ENCODE results near the gene PLEKHM2. TPM values are rescaled to one million over a fixed set of nuclear protein-coding genes. Genes with fewer than 3 reads are reported as not detected.

PLEKHM2 gene
- total RNA-seq, 1 donor from 2014 or later, result 88.1 TPM

DNA sequence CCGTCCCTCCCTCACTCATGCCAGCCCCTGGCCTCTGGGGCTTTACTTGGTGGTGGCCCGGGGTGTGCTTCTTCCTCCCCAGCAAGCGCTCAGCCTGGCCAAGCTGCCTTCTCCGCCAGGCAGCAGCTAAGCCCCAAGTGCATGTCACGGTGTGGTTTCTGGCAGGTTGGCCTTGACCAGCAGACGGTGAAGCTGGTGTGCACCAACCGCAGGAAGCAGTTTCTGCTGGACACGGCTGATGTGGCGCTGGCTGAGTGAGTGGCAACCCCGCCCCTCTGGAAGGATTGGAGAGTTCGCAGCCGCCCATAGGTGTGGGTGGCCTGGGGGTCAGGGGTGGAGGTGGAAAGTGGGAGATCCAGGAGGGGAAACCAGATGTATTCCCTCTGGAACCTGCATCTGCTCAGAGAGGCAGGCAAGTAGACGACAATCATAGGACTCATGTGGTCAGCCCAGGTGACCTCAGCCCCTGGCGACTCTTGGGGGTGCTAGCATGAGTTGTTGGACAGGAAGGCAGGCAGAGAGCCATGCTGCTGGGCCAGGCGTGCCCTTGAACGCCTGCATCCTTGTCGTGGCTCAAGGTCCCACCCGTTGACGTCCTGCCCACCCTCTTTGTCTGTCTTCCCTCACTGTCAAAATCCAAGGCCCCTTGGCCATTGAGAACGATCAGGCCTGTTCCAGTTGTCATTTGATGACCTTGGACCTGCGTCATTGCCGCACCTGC, 45.0 kb downstream of the PLEKHM2 start:
- H3K27me3 Mint-ChIP-seq (ENCODE audit: unreplicated experiment), result no peaks in the 10 kb centered on the region
- H3K9me3 Mint-ChIP-seq (ENCODE audit: unreplicated experiment), result no peaks in the 10 kb centered on the region
- TF ChIP-seq, protein P1, sequence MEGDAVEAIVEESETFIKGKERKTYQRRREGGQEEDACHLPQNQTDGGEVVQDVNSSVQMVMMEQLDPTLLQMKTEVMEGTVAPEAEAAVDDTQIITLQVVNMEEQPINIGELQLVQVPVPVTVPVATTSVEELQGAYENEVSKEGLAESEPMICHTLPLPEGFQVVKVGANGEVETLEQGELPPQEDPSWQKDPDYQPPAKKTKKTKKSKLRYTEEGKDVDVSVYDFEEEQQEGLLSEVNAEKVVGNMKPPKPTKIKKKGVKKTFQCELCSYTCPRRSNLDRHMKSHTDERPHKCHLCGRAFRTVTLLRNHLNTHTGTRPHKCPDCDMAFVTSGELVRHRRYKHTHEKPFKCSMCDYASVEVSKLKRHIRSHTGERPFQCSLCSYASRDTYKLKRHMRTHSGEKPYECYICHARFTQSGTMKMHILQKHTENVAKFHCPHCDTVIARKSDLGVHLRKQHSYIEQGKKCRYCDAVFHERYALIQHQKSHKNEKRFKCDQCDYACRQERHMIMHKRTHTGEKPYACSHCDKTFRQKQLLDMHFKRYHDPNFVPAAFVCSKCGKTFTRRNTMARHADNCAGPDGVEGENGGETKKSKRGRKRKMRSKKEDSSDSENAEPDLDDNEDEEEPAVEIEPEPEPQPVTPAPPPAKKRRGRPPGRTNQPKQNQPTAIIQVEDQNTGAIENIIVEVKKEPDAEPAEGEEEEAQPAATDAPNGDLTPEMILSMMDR (IDR thresholded peaks at IDR 0.05), result no peak
- H3K4me3 Mint-ChIP-seq (ENCODE audit: unreplicated experiment), result no peak overlapping the region
- H3K4me1 Mint-ChIP-seq (ENCODE audit: unreplicated experiment), result peaks cover 6% of the 10 kb centered on the region
- H3K36me3 Mint-ChIP-seq (ENCODE audit: unreplicated experiment), result peaks cover 22% of the 10 kb centered on the region
- H3K27ac Mint-ChIP-seq (ENCODE audit: unreplicated experiment), result no peak overlapping the region
- no peak for DNase-seq (ENCODE audit: extremely low spot score, unreplicated experiment)

DNA sequence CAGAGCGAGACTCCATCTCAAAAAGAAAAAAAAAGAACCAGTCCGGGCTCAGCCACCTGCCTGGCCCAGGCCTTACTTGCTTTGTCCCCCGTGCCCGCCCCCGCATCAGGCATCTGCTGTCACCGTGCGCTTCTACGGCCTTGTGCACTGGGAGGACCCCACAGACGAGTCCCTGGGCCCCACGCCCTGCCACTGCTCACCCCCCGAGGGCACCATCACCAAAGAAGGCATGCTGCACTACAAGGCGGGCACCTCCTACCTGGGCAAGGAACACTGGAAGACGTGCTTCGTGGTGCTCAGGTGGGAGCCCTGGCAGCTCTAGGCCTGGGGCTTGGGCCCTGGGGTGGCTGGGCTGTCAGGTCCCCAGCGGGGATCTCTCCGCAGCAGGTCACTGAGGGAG, 46.3 kb downstream of the PLEKHM2 start:
- H3K4me1 Mint-ChIP-seq (ENCODE audit: unreplicated experiment), result peaks cover 2% of the 10 kb centered on the region
- H3K27ac Mint-ChIP-seq (ENCODE audit: unreplicated experiment), result no peak overlapping the region
- TF ChIP-seq, protein P1 (IDR thresholded peaks at IDR 0.05), result no peak
- no peak for DNase-seq (ENCODE audit: extremely low spot score, unreplicated experiment)
- peaks cover 22% of the 10 kb centered on the region for H3K36me3 Mint-ChIP-seq (ENCODE audit: unreplicated experiment)
- H3K9me3 Mint-ChIP-seq (ENCODE audit: unreplicated experiment), result no peaks in the 10 kb centered on the region
- H3K27me3 Mint-ChIP-seq (ENCODE audit: unreplicated experiment), result no peaks in the 10 kb centered on the region
- no peak overlapping the region for H3K4me3 Mint-ChIP-seq (ENCODE audit: unreplicated experiment)

DNA sequence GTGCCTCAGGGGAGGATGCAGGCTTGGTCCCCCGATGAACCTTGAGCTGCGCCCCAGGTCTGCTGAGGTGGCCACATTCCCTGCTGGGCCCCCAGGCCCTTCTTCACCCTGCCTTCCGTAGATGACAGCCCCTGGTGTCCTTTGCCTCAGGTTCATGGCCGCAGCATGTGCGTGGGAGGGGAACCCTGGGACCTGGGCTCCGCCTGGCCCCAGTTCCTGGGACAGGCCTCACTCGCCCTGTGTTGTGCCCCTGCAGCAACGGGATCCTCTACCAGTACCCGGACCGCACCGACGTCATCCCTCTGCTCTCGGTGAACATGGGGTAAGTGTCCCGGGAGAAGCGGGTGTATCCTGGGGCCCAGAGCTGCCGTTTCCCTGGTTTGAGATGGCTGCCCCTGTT, 46.8 kb downstream of the PLEKHM2 start:
- H3K4me1 Mint-ChIP-seq (ENCODE audit: unreplicated experiment), result peaks cover 2% of the 10 kb centered on the region
- no peak for DNase-seq (ENCODE audit: extremely low spot score, unreplicated experiment)
- H3K9me3 Mint-ChIP-seq (ENCODE audit: unreplicated experiment), result no peaks in the 10 kb centered on the region
- H3K27me3 Mint-ChIP-seq (ENCODE audit: unreplicated experiment), result no peaks in the 10 kb centered on the region
- TF ChIP-seq, protein P1 (IDR thresholded peaks at IDR 0.05), result no peak
- peaks cover 22% of the 10 kb centered on the region for H3K36me3 Mint-ChIP-seq (ENCODE audit: unreplicated experiment)
- H3K4me3 Mint-ChIP-seq (ENCODE audit: unreplicated experiment), result no peak overlapping the region
- no peak overlapping the region for H3K27ac Mint-ChIP-seq (ENCODE audit: unreplicated experiment)

DNA sequence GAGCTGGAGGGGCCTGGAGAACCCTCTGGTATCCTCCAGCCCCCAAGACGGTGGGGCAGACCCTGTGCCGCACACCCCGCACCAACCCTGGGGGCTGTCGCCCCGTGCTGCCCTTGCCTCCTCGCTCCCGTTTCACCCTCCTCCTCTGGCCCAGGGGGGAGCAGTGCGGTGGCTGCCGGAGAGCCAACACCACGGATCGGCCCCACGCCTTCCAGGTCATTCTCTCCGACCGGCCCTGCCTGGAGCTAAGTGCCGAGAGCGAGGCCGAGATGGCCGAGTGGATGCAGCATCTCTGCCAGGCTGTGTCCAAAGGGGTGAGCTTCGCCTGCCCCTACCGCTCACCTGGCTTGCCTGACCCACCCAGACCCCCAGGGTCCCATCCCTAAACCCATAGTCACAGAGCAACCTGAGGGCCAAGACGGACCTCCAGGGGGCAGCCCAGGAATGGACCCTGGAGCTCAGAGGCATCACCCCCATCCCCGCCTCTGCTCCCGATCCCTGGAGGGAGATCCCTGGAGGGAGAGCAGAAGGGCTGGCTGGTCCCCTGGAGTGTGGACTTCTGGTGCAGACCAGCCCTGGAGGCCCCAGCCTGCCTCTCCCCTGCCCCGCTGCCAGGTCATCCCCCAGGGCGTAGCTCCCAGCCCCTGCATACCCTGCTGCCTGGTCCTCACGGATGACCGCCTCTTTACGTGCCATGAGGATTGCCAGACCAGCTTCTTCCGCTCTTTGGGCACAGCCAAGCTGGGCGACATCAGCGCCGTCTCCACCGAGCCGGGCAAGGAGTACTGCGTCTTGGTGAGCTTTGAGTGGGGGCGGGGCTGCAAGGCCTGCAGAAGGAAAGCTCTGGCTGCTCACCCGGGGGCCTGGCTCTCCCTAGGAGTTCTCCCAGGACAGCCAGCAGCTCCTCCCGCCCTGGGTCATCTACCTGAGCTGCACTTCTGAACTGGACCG, 47.9 kb downstream of the PLEKHM2 start:
- peaks cover 2% of the 10 kb centered on the region for H3K4me1 Mint-ChIP-seq (ENCODE audit: unreplicated experiment)
- H3K36me3 Mint-ChIP-seq (ENCODE audit: unreplicated experiment), result peaks cover 20% of the 10 kb centered on the region
- no peak overlapping the region for H3K27ac Mint-ChIP-seq (ENCODE audit: unreplicated experiment)
- DNase-seq (ENCODE audit: extremely low spot score, unreplicated experiment), result no peak
- no peaks in the 10 kb centered on the region for H3K9me3 Mint-ChIP-seq (ENCODE audit: unreplicated experiment)
- TF ChIP-seq, protein P1 (IDR thresholded peaks at IDR 0.05), result no peak
- no peak overlapping the region for H3K4me3 Mint-ChIP-seq (ENCODE audit: unreplicated experiment)
- H3K27me3 Mint-ChIP-seq (ENCODE audit: unreplicated experiment), result no peaks in the 10 kb centered on the region

DNA sequence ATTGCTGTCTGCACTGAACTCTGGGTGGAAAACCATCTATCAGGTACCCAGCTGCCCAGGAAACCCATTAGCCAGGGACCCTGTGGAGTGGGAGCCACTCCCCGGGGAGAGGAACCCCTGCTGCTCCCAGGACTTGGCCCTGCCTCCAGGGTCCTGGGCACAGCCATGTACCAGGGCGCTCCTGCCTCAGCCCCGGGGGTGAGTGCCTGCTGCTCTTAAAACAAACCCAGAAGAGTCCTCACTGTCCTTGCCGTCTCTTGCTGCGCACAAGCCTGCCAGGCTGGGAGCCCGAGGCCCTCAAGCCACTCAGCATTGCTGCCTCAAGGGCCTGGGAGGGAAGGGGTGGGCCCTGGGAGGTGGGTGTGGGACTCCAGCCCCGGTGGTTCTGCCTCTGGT, 48.6 kb downstream of the PLEKHM2 start:
- Mint-ChIP-seq H3K4me1 (ENCODE audit: unreplicated experiment) (peaks cover 4% of the 10 kb centered on the region), H3K36me3 (ENCODE audit: unreplicated experiment) (peaks cover 17% of the 10 kb centered on the region), H3K4me3 (ENCODE audit: unreplicated experiment) (no peak overlapping the region), H3K9me3 (ENCODE audit: unreplicated experiment) (no peaks in the 10 kb centered on the region), H3K27ac (ENCODE audit: unreplicated experiment) (no peak overlapping the region), H3K27me3 (ENCODE audit: unreplicated experiment) (no peaks in the 10 kb centered on the region)
- TF ChIP-seq, protein P1 (IDR thresholded peaks at IDR 0.05), result no peak
- DNase-seq (ENCODE audit: extremely low spot score, unreplicated experiment), result no peak
